ENCODE data around the gene UVRAG.

Gene UVRAG

DNA sequence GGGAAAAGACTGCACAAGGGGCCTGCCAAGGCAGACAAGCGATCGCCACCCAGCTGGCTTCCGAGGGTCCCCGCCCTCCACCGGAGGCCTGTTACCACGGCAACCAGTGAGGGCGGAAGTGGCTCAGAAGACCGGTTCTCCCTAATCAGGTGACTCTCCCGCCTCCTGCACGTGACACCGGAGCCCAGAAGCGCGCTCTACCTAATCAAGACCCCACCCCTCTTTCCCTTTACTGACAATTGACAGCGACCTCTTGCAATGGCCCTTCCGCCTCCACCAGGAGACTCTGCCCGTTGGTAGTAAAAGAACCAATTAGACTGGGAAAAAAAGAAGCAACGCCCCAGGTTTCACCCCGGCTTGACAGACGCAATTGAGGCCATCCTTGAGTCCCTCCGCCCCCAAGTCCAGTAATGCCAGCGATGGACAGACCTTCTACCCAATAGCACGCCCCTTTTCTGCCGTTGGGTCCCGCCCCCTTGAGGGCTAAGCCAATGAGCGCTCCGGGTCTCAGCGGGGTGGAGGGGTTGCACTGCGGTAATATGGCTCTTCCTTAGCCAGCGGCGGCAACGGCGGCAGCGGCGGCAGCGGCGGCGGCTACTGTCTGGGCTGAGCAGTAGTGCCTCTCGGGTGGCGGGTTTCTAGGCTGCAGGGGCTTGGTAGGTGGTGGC is at the start of gene UVRAG:
TSS of gene UVRAG (plus strand) at position 534 of the 668 bp plus-strand sequence. CDS start 198 bp downstream, outside the sequence.
- H3K9ac ChIP-seq (ENCODE audit: insufficient read length, low read depth), result peak within 1 kb of the TSS; percentile 80
- H3K4me3 ChIP-seq (ENCODE audit: insufficient read length, low read depth), result peak within 1 kb of the TSS; percentile 76
- H3K36me3 ChIP-seq (ENCODE audit: insufficient read depth, insufficient read length, low read length), result no peaks in the 10 kb centered on the region
- H3K9me3 ChIP-seq (ENCODE audit: insufficient read depth, low read length), result no peaks in the 10 kb centered on the region
- TF ChIP-seq ZNF274 (IDR thresholded peaks at IDR 0.05; ENCODE audit: low read depth, low read length) (no peak), SUZ12 (IDR thresholded peaks at IDR 0.05; ENCODE audit: extremely low read depth, insufficient read depth, insufficient read length) (no peak), YY1 (IDR thresholded peaks at IDR 0.05; ENCODE audit: insufficient read depth, insufficient read length) (no peak)
- peak; percentile 95 for DNase-seq (ENCODE audit: low read depth, low spot score)
- no peaks in the 10 kb centered on the region for H3K4me1 ChIP-seq (ENCODE audit: insufficient read depth, insufficient read length)
- no peaks in the 10 kb centered on the region for H3K27me3 ChIP-seq (ENCODE audit: insufficient read depth, insufficient read length)

DNA sequence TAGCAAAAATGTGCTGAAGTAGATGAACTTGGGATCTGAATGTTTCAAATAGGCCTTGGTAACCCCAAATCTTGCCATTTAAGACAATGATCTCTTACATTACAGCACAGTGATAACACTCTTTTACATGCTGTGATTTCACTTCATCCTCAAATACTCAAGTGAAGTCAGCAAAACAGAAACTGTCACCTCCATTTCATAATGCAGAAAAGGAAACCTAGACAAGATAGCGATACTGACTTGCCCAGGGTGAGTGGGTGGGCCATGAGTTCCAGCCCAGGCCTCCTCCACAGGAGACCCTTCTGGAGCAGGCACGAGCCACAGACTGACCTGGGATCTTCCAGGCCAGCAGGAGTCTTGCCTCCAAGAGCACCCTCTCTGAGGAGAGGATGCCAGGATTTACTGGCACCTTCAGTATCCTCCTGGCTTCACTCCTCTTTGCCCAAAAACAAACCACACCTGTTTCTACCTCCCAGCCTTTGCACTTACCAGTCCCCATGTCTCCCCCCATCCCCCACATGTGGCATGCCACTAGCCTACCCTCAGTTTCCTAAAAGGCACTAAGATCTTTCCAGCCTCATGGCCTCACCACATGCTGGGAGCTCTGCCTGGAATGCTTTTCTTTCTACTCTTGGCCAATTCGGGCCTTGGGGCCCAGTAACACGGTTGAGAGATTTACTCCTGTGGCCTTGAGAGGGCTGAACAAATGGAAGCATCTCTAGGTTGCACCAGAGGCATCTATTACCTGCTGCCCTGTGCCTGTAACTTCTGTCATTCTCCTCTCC is 48.4 kb upstream of the UVRAG start:
- Histone ChIP-seq H3K4me1 (ENCODE audit: insufficient read depth, insufficient read length) (peaks cover 4% of the 10 kb centered on the region), H3K36me3 (ENCODE audit: insufficient read depth, insufficient read length, low read length) (no peaks in the 10 kb centered on the region), H3K9ac (ENCODE audit: insufficient read length, low read depth) (no peak overlapping the region), H3K4me3 (ENCODE audit: insufficient read length, low read depth) (no peak overlapping the region), H3K9me3 (ENCODE audit: insufficient read depth, low read length) (peaks cover 8% of the 10 kb centered on the region; the same call in 1 of the 2 replicates), H3K27me3 (ENCODE audit: insufficient read depth, insufficient read length) (peaks cover 39% of the 10 kb centered on the region)
- no peak for DNase-seq (ENCODE audit: low read depth, low spot score)
- TF ChIP-seq YY1 (IDR thresholded peaks at IDR 0.05; ENCODE audit: insufficient read depth, insufficient read length), result no peak
- no peak for TF ChIP-seq ZNF274 (IDR thresholded peaks at IDR 0.05; ENCODE audit: low read depth, low read length)
- TF ChIP-seq SUZ12 (IDR thresholded peaks at IDR 0.05; ENCODE audit: extremely low read depth, insufficient read depth, insufficient read length), result no peak

DNA sequence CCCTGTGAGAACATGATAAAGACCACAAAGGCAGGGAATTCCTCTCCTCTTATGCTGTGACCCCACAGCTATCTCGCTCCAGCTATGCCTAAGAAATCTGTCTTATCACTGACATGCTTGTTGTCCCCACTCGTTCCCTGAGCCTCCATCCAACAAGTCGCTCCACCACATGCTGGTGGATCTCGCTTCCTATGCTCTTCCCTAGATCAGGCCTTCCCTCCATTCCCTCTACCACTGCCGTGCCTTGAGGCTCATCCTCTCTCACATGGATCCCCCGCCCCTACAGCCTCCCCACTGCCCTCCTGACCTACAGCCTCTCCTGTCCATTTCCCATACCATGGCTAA is 47.8 kb upstream of the UVRAG start:
- H3K4me3 ChIP-seq (ENCODE audit: insufficient read length, low read depth), result no peak overlapping the region
- no peak overlapping the region for H3K9ac ChIP-seq (ENCODE audit: insufficient read length, low read depth)
- H3K27me3 ChIP-seq (ENCODE audit: insufficient read depth, insufficient read length), result peaks cover 39% of the 10 kb centered on the region
- no peak for TF ChIP-seq ZNF274 (IDR thresholded peaks at IDR 0.05; ENCODE audit: low read depth, low read length)
- no peak for TF ChIP-seq YY1 (IDR thresholded peaks at IDR 0.05; ENCODE audit: insufficient read depth, insufficient read length)
- TF ChIP-seq SUZ12 (IDR thresholded peaks at IDR 0.05; ENCODE audit: extremely low read depth, insufficient read depth, insufficient read length), result no peak
- peaks cover 8% of the 10 kb centered on the region; the same call in 1 of the 2 replicates for H3K9me3 ChIP-seq (ENCODE audit: insufficient read depth, low read length)
- H3K36me3 ChIP-seq (ENCODE audit: insufficient read depth, insufficient read length, low read length), result no peaks in the 10 kb centered on the region
- peaks cover 4% of the 10 kb centered on the region for H3K4me1 ChIP-seq (ENCODE audit: insufficient read depth, insufficient read length)
- DNase-seq (ENCODE audit: low read depth, low spot score), result no peak

DNA sequence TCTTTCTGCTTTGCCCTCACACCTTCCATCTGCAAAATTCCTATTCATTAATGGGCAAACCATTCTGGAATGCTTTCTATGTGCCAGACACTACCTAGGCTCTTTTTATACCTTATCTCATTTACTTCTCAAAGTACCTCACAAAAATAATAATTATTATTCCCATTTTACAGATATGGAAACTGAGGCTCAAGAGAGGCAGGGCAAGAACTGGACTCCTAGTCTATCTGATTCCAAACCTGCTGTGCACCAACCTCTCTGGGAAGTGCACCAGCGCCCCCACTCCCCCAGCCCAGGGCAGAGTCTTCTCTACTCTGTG is 47.3 kb upstream of the UVRAG start:
- Histone ChIP-seq H3K9ac (ENCODE audit: insufficient read length, low read depth) (no peak overlapping the region), H3K27me3 (ENCODE audit: insufficient read depth, insufficient read length) (peaks cover 39% of the 10 kb centered on the region), H3K4me3 (ENCODE audit: insufficient read length, low read depth) (no peak overlapping the region), H3K9me3 (ENCODE audit: insufficient read depth, low read length) (peaks cover 8% of the 10 kb centered on the region; the same call in 1 of the 2 replicates), H3K4me1 (ENCODE audit: insufficient read depth, insufficient read length) (peaks cover 4% of the 10 kb centered on the region), H3K36me3 (ENCODE audit: insufficient read depth, insufficient read length, low read length) (no peaks in the 10 kb centered on the region)
- TF ChIP-seq ZNF274 (IDR thresholded peaks at IDR 0.05; ENCODE audit: low read depth, low read length), result no peak
- TF ChIP-seq YY1 (IDR thresholded peaks at IDR 0.05; ENCODE audit: insufficient read depth, insufficient read length), result no peak
- TF ChIP-seq SUZ12 (IDR thresholded peaks at IDR 0.05; ENCODE audit: extremely low read depth, insufficient read depth, insufficient read length), result no peak
- no peak for DNase-seq (ENCODE audit: low read depth, low spot score)

DNA sequence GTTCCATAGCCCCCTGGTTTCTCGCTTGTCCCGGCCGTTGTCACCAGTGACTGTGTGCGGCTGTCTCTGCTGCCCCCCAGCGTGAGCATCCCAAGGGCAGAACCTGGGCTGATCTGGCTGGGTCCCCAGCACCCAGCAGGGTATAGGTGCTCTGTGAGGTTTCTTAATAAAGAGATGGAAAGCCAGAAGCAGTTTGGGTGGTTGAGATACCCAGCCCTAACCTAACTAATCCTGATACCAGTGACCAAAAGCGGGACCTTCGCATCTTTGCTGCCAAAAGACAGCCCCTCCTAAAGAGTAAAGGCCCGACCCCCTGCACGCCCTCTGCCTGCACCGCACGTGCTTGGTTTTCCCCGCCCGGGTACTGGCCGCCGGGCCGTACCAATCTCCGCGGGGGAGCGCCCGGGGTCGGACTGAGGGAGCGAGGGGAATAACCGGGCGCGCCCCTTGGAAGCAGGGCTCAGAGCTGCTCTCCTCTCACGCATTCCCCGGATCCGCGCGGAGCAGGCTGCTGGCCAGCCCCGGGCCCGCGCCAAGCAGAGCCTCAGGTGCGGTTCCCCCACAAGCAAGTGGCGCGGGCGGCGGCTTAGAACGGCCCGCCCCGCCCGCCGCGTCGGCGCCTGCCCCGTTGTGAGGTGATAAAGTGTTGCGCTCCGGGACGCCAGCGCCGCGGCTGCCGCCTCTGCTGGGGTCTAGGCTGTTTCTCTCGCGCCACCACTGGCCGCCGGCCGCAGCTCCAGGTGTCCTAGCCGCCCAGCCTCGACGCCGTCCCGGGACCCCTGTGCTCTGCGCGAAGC is 46.7 kb upstream of the UVRAG start, which contains the start of gene DGAT2:
TSS of gene DGAT2 (plus strand) at position 667 of the 797 bp plus-strand sequence. CDS start 214 bp downstream, outside the sequence.
- Histone ChIP-seq H3K4me3 (ENCODE audit: insufficient read length, low read depth) (peak within 1 kb of the TSS; percentile 43), H3K27me3 (ENCODE audit: insufficient read depth, insufficient read length) (peaks cover 39% of the 10 kb centered on the region), H3K9me3 (ENCODE audit: insufficient read depth, low read length) (peaks cover 8% of the 10 kb centered on the region; the same call in 1 of the 2 replicates), H3K4me1 (ENCODE audit: insufficient read depth, insufficient read length) (peaks cover 4% of the 10 kb centered on the region), H3K9ac (ENCODE audit: insufficient read length, low read depth) (peak within 1 kb of the TSS; percentile 82), H3K36me3 (ENCODE audit: insufficient read depth, insufficient read length, low read length) (no peaks in the 10 kb centered on the region)
- no peak for TF ChIP-seq ZNF274 (IDR thresholded peaks at IDR 0.05; ENCODE audit: low read depth, low read length)
- no peak for TF ChIP-seq YY1 (IDR thresholded peaks at IDR 0.05; ENCODE audit: insufficient read depth, insufficient read length)
- no peak for TF ChIP-seq SUZ12 (IDR thresholded peaks at IDR 0.05; ENCODE audit: extremely low read depth, insufficient read depth, insufficient read length)
- peak; percentile 56 for DNase-seq (ENCODE audit: low read depth, low spot score)

DNA sequence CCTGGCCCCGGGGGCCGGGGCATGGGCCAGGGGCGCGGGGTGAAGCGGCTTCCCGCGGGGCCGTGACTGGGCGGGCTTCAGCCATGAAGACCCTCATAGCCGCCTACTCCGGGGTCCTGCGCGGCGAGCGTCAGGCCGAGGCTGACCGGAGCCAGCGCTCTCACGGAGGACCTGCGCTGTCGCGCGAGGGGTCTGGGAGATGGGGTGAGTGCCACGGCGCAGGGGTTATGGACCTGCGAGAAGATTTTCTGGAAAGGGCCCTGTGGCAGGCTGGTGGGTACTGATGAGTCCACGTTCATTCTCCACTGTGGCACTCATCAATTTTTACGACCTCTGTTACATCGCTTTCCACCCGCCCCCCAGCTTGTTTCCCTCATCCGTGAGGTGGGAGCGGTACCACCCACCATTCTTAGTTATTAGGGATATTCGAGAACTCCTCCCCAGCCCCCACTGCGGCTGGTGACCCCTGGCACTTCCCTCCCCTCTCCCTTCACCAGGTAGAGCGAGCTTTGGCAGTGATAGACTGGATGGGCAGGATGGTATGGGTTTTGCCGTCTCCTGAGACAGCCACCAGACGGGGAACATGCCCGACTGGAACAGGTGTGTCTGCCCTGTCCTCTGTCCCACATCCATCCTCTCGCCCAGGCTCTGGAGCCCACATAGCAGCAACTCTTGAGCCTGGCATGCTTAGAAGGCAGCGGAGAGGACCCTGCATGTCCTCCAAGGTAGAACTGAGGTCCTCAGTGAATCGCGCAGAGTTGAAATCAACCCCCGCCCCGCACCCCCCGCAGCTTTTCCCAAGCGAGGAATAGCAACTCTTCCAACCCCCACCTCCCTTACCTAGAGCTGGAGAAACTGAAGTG is 45.9 kb upstream of the UVRAG start:
- Histone ChIP-seq H3K27me3 (ENCODE audit: insufficient read depth, insufficient read length) (peaks cover 39% of the 10 kb centered on the region), H3K9ac (ENCODE audit: insufficient read length, low read depth) (peak overlapping the region; percentile 82), H3K9me3 (ENCODE audit: insufficient read depth, low read length) (peaks cover 8% of the 10 kb centered on the region; the same call in 1 of the 2 replicates), H3K4me1 (ENCODE audit: insufficient read depth, insufficient read length) (peaks cover 4% of the 10 kb centered on the region), H3K36me3 (ENCODE audit: insufficient read depth, insufficient read length, low read length) (no peaks in the 10 kb centered on the region), H3K4me3 (ENCODE audit: insufficient read length, low read depth) (peak overlapping the region; percentile 43)
- TF ChIP-seq YY1 (IDR thresholded peaks at IDR 0.05; ENCODE audit: insufficient read depth, insufficient read length) (no peak), SUZ12 (IDR thresholded peaks at IDR 0.05; ENCODE audit: extremely low read depth, insufficient read depth, insufficient read length) (no peak), ZNF274 (IDR thresholded peaks at IDR 0.05; ENCODE audit: low read depth, low read length) (no peak)
- no peak for DNase-seq (ENCODE audit: low read depth, low spot score)
